SK-N-SH (cell line): Measurements from ENCODE around the gene TAB3. TPM values are rescaled to one million over a fixed set of nuclear protein-coding genes. Genes with fewer than 3 reads are reported as not detected.

Experiments used
- CTCF ChIA-PET: fragments of 300-600, 350-600 bp; formaldehyde crosslinking; extraction: SDS; loops from one replicate; lab custom pipeline; 2021; lab: Yijun Ruan, JAX
- POLR2A ChIA-PET: fragments of 350-600 bp; sonication (Branson Sonifier 250); formaldehyde crosslinking; extraction: SDS; loops from one replicate; lab custom pipeline; 2020; ENCODE audit warnings: antibody characterized with exemption, inconsistent platforms; lab: Yijun Ruan, JAX
- DNase-seq: peaks from one replicate; pipeline ENCODE4 v3.0.0; 2012
- H2AFZ ChIP-seq: fragments of 200-600 bp; sonication (generic); 2 replicates; pipeline ENCODE4 v1.8.1; 2016; ENCODE audit warnings: antibody characterized with exemption, mild to moderate bottlenecking, low read depth
- H3F3A ChIP-seq: fragments of 200-600 bp; sonication (generic); replicated peaks from 2 replicates; pipeline ENCODE3; 2016; ENCODE audit warnings: antibody characterized with exemption, mild to moderate bottlenecking; ENCODE audit not compliant: insufficient read depth
- H3K27ac ChIP-seq, 2 experiments: fragments of 200-500 bp in 1 of 2; fragments of 200-600 bp in 1 of 2; sonication (Bioruptor generic) in 1 of 2; sonication (generic), shearing (Covaris generic) in 1 of 2; 2 replicates each; pipeline versions ENCODE4 v1.5.1 to v1.6.1; 2014 to 2016; ENCODE audit warnings: low read depth in 2 of 2, inconsistent platforms in 1 of 2, low read length in 1 of 2, mild to moderate bottlenecking in 1 of 2, mixed read lengths in 1 of 2
- H3K27me3 ChIP-seq: fragments of 200-600 bp; sonication (generic), shearing (Covaris generic); 2 replicates; pipeline ENCODE4 v1.6.1; 2016; ENCODE audit warnings: mixed run types; ENCODE audit not compliant: insufficient read depth
- H3K36me3 ChIP-seq, 2 experiments: fragments of 200-500 bp in 1 of 2; fragments of 200-600 bp in 1 of 2; sonication (Bioruptor generic) in 1 of 2; sonication (generic) in 1 of 2; replicated peaks in 1 of 2; 2 replicates each; pipeline versions ENCODE3 to v1.5.1; 2014 to 2016; ENCODE audit warnings: low read length in 1 of 2, mild to moderate bottlenecking in 1 of 2; ENCODE audit not compliant: insufficient read depth in 2 of 2, control insufficient read depth in 1 of 2
- H3K4me1 ChIP-seq, 2 experiments: fragments of 200-500 bp in 1 of 2; fragments of 200-600 bp in 1 of 2; sonication (Bioruptor generic) in 1 of 2; sonication (generic), shearing (Covaris generic) in 1 of 2; 2 replicates each; pipeline versions ENCODE4 v1.5.1 to v1.6.1; 2014 to 2016; ENCODE audit warnings: low read depth in 1 of 2, low read length in 1 of 2, mixed run types in 1 of 2; ENCODE audit not compliant: insufficient read depth in 2 of 2, control insufficient read depth in 1 of 2
- H3K4me2 ChIP-seq: fragments of 200-600 bp; sonication (generic), shearing (Covaris generic); 2 replicates; pipeline ENCODE4 v1.6.1; 2017; ENCODE audit warnings: mixed run types
- H3K4me3 ChIP-seq, 2 experiments: fragments of 200-500 bp in 1 of 2; fragments of 200-600 bp in 1 of 2; sonication (Bioruptor generic) in 1 of 2; sonication (generic), shearing (Covaris generic) in 1 of 2; 2 replicates each; pipeline versions ENCODE4 v1.5.1 to v1.8.1; 2014 to 2016; ENCODE audit warnings: low read depth in 2 of 2, inconsistent platforms in 1 of 2, low read length in 1 of 2, mild to moderate bottlenecking in 1 of 2, mixed read lengths in 1 of 2, moderate library complexity in 1 of 2
- H3K79me2 ChIP-seq: fragments of 200-600 bp; sonication (generic); 2 replicates; pipeline ENCODE4 v1.8.1; 2017; ENCODE audit warnings: mild to moderate bottlenecking; ENCODE audit not compliant: insufficient read depth
- H3K9ac ChIP-seq: fragments of 200-600 bp; sonication (generic); 2 replicates; pipeline ENCODE4 v1.6.1; 2017; ENCODE audit warnings: mixed run types
- H3K9me2 ChIP-seq: fragments of 200-600 bp; sonication (generic); 2 replicates; pipeline ENCODE4 v1.6.1; 2017; ENCODE audit warnings: mixed run types
- H3K9me3 ChIP-seq: fragments of 200-600 bp; sonication (generic); 2 replicates; pipeline ENCODE4 v1.6.1; 2017; ENCODE audit warnings: mixed run types, mild to moderate bottlenecking, moderate library complexity
- H4K20me1 ChIP-seq: fragments of 200-600 bp; sonication (generic); 2 replicates; pipeline ENCODE4 v1.6.1; 2017; ENCODE audit warnings: mild to moderate bottlenecking, mixed run types; ENCODE audit not compliant: insufficient read depth
- CHD2 ChIP-seq: fragments of 150-350 bp; IDR thresholded peaks from 2 replicates; pipeline ENCODE4 v1.6.1; 2018; ENCODE audit warnings: low read length; ENCODE audit not compliant: partially characterized antibody
- ELF1 ChIP-seq: IDR thresholded peaks from 2 replicates; pipeline ENCODE4 v1.4.0; 2012
- FOSL2 ChIP-seq: IDR thresholded peaks from 2 replicates; pipeline ENCODE4 v1.4.0; 2012; ENCODE audit warnings: low read depth, mild to moderate bottlenecking, moderate library complexity, borderline replicate concordance
- FOXJ3 ChIP-seq: sonication (generic); formaldehyde crosslinking; IDR thresholded peaks from 2 replicates; pipeline ENCODE4 v1.5.1; 2020; ENCODE audit warnings: mild to moderate bottlenecking, missing genetic modification reagents
- FOXM1 ChIP-seq: IDR thresholded peaks from 2 replicates; pipeline ENCODE4 v1.4.0; 2012; ENCODE audit warnings: low read depth, mild to moderate bottlenecking
- GATA2 ChIP-seq: sonication (generic); formaldehyde crosslinking; IDR thresholded peaks from 2 replicates; pipeline ENCODE4 v1.5.0; 2020; ENCODE audit warnings: mild to moderate bottlenecking, missing genetic modification reagents
- NFIC ChIP-seq: IDR thresholded peaks from 2 replicates; pipeline ENCODE4 v1.4.0; 2012; ENCODE audit warnings: borderline replicate concordance
- NRF1 ChIP-seq: IDR thresholded peaks from 2 replicates; pipeline ENCODE4 v1.6.1; 2012; ENCODE audit warnings: low read depth, mild to moderate bottlenecking, low read length
- SIN3A ChIP-seq: IDR thresholded peaks from 2 replicates; pipeline ENCODE4 v1.6.1; 2012; ENCODE audit warnings: low read depth, mild to moderate bottlenecking, low read length, moderate library complexity, borderline replicate concordance
- SMC3 ChIP-seq: IDR thresholded peaks from 2 replicates; pipeline ENCODE4 v1.6.1; 2012; ENCODE audit warnings: low read depth, low read length, improper control_type of control experiment
- TAF1 ChIP-seq: IDR thresholded peaks from 2 replicates; pipeline ENCODE4 v1.6.1; 2012; ENCODE audit warnings: low read depth, mild to moderate bottlenecking, low read length, moderate library complexity, borderline replicate concordance
- TCF12 ChIP-seq: IDR thresholded peaks from 2 replicates; pipeline ENCODE4 v1.4.0; 2012
- YY1 ChIP-seq: IDR thresholded peaks from 2 replicates; pipeline ENCODE4 v1.4.0; 2012; ENCODE audit warnings: low read depth, mild to moderate bottlenecking
- WGBS: methylation state at CpG from one replicate; pipeline ENCODE4 v1.1.6; 2017; ENCODE audit warnings: low lambda C conversion rate; 5-methylcytosine and 5-hydroxymethylcytosine counted together
- polyA plus RNA-seq, 3 experiments: library from polyadenylated mRNA; depleted of rRNA; stranded (reverse); fragments of >200 nt; gene quantifications; 2 replicates each; pipeline ENCODE4 v1.2.3, GENCODE V29; 2012
- TF ChIP-seq, protein P1 (sequence below): IDR thresholded peaks from 2 replicates; pipeline ENCODE4 v1.4.0; 2012; ENCODE audit warnings: low read depth
- TF ChIP-seq, protein P2 (sequence below): IDR thresholded peaks from 2 replicates; pipeline ENCODE4; 2012
- TF ChIP-seq, protein P3 (sequence below): fragments of 150-350 bp; IDR thresholded peaks from 2 replicates; pipeline ENCODE4 v1.6.1; 2017; ENCODE audit warnings: antibody characterized with exemption, low read length, low read depth, borderline replicate concordance

The TAB3 gene
- polyA plus RNA-seq, 1 of the 3 experiments (the other 2 are of a cell fraction): 9.2 TPM

DNA sequence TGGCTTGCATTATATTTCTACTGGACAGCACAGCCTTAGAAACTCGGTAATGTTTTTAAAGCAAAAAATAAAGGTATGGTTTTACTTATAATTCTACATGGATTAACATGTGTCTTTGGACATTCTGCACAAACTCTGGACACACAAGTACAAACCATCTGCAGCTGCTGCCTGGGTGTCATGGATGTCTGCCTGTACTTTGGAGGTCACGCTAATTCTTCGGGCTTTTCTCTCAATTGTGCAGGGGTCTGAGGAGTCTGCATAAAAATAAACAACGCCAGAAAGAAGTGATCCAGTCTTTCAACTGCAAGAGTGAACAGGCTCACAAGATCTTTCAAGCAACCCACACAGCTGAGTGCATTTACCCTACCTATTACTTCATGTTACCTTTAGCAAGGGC, 55.2 kb downstream of the TAB3 start:
- H4K20me1 ChIP-seq: no peaks in the 10 kb centered on the region
- no peaks in the 10 kb centered on the region for H3K9me3 ChIP-seq
- H3K36me3 ChIP-seq: peaks cover 6 to 9% of the 10 kb centered on the region in 2 experiments
- DNase-seq: no peak
- no peak overlapping the region for H3K9ac ChIP-seq
- H3K4me3 ChIP-seq: no peak overlapping the region
- WGBS: 49% methylated on average over 4 of the region's 4 CpGs
- CTCF ChIA-PET: no interaction called here
- H3K27ac ChIP-seq: no peak overlapping the region
- H3K4me2 ChIP-seq: no peak overlapping the region
- no peaks in the 10 kb centered on the region for H3K27me3 ChIP-seq
- no peak for TF ChIP-seq FOSL2
- TF ChIP-seq SMC3: no peak
- TF ChIP-seq, protein P1, sequence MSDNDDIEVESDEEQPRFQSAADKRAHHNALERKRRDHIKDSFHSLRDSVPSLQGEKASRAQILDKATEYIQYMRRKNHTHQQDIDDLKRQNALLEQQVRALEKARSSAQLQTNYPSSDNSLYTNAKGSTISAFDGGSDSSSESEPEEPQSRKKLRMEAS: no peak
- no peak for TF ChIP-seq TAF1
- no peaks in the 10 kb centered on the region for H3K9me2 ChIP-seq
- POLR2A ChIA-PET: no interaction called here
- no peaks in the 10 kb centered on the region for H3K4me1 ChIP-seq
- no peak overlapping the region for H2AFZ ChIP-seq
- H3K79me2 ChIP-seq: no peaks in the 10 kb centered on the region
- H3F3A ChIP-seq: no peaks in the 10 kb centered on the region

DNA sequence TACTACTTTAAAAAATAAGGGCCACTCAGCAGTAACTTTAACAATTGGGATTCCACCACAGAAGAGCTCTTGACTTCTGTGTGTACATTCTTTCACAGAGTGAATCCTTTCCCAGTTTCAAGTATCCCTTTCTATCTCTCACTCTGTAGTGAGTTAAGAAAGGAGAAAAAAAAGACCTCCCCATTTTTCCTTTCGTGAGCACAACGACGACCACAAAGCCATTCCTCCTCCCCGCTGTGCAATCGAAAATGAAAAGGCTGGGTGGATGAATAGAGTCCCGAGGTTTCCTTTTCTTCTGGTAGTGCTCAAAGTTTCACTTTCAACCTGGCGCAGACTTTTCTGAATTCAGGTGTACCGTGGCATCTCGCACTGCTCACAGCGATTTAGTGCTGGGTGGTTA, 58.0 kb downstream of the TAB3 start:
- no peaks in the 10 kb centered on the region for H4K20me1 ChIP-seq

DNA sequence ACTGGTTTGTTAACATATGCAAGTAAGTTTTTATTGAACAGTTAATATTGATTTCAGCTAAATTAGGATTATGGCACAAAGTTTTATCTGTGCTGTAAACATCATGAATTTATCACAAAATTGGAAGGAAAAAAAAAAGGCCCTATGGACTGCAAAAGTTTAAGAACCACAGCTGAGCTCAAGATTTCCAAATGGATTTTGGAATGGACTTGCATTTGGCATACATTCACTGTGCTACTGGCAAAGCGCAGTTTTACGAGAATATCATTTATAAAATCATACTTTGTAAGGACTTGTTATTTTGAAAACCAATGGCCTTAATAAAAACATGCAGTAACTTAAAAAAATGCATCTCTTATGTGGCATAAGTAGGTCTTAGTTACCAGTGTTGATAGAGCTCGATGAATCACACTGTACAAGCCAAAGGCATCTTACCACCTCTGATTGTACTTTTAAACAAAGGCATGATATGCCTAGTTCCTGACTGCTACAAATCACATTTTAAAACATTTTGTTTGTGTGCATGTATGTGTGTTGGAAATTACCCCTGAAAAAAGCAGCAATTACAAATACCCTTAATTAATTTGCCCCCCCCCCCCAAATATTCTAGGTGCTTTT, 58.6 kb downstream of the TAB3 start:
- TF ChIP-seq YY1: no peak
- no peak for TF ChIP-seq SIN3A
- no peak for TF ChIP-seq CHD2
- TF ChIP-seq NFIC: no peak
- TF ChIP-seq FOXJ3 (CRISPR knock-in tag): no peak
- no peak for TF ChIP-seq ELF1
- TF ChIP-seq, protein P2, sequence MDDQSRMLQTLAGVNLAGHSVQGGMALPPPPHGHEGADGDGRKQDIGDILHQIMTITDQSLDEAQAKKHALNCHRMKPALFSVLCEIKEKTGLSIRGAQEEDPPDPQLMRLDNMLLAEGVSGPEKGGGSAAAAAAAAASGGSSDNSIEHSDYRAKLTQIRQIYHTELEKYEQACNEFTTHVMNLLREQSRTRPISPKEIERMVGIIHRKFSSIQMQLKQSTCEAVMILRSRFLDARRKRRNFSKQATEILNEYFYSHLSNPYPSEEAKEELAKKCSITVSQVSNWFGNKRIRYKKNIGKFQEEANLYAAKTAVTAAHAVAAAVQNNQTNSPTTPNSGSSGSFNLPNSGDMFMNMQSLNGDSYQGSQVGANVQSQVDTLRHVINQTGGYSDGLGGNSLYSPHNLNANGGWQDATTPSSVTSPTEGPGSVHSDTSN: no peak
- no peak for TF ChIP-seq NRF1
- TF ChIP-seq, protein P3, sequence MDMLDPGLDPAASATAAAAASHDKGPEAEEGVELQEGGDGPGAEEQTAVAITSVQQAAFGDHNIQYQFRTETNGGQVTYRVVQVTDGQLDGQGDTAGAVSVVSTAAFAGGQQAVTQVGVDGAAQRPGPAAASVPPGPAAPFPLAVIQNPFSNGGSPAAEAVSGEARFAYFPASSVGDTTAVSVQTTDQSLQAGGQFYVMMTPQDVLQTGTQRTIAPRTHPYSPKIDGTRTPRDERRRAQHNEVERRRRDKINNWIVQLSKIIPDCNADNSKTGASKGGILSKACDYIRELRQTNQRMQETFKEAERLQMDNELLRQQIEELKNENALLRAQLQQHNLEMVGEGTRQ: no peak
- 45% methylated on average over 3 of the region's 3 CpGs for WGBS
- no peak overlapping the region for H3K27ac ChIP-seq

More for the DNA sequence above, 58.0 kb downstream of the TAB3 start:
- WGBS: 55% methylated on average over 10 of the region's 10 CpGs
- H3F3A ChIP-seq: no peaks in the 10 kb centered on the region
- no peaks in the 10 kb centered on the region for H3K27me3 ChIP-seq
- CTCF ChIA-PET: no interaction called here
- no peaks in the 10 kb centered on the region for H3K9me3 ChIP-seq
- no peaks in the 10 kb centered on the region for H3K79me2 ChIP-seq
- H2AFZ ChIP-seq: no peak overlapping the region
- TF ChIP-seq FOXM1 (no peak), GATA2 (CRISPR knock-in tag) (no peak), TCF12 (no peak)
- TF ChIP-seq, all 33 proteins: peak for 0
- DNase-seq: no peak
- no peak overlapping the region; the same call in 1 of the 2 replicates for H3K4me2 ChIP-seq
- no peak overlapping the region for H3K27ac ChIP-seq
- no peak overlapping the region for H3K4me3 ChIP-seq
- no peaks in the 10 kb centered on the region for H3K4me1 ChIP-seq
- H3K9ac ChIP-seq: no peak overlapping the region
- no peaks in the 10 kb centered on the region for H3K9me2 ChIP-seq
- H3K36me3 ChIP-seq: peaks cover 3 to 4% of the 10 kb centered on the region in 2 experiments
- POLR2A ChIA-PET: no interaction called here

More for the DNA sequence above, 58.6 kb downstream of the TAB3 start:
- Histone ChIP-seq H3K79me2 (no peaks in the 10 kb centered on the region), H3K27me3 (no peaks in the 10 kb centered on the region), H3K4me2 (no peak overlapping the region), H3K36me3 (peaks cover 0 to 4% of the 10 kb centered on the region in 2 experiments), H2AFZ (no peak overlapping the region), H3K9ac (no peak overlapping the region), H4K20me1 (no peaks in the 10 kb centered on the region), H3K9me2 (no peaks in the 10 kb centered on the region), H3F3A (no peaks in the 10 kb centered on the region), H3K9me3 (no peaks in the 10 kb centered on the region), H3K4me1 (no peaks in the 10 kb centered on the region), H3K4me3 (no peak overlapping the region)
- POLR2A ChIA-PET: no interaction called here
- CTCF ChIA-PET: no interaction called here
- no peak for DNase-seq
